ENCODE measurements around the gene ANKS6.

- TF ChIP-seq CTCF (IDR thresholded peaks at IDR 0.05; ENCODE audit: low read depth, low read length, poor library complexity, severe bottlenecking) (no peak), EZH2phosphoT487 (IDR thresholded peaks at IDR 0.05; ENCODE audit: borderline replicate concordance, low read length) (no peak)
Measured at GRCh38 chr9:98743818-98744611, 52.3 kb downstream of the ANKS6 start.
